ENCODE measurements around the gene B4GALT3.
"Not testable (repeated sequence)": the region's sequence is repeated elsewhere in the genome, so short reads cannot be mapped to it uniquely, and the experiment has no call there.

DNA sequence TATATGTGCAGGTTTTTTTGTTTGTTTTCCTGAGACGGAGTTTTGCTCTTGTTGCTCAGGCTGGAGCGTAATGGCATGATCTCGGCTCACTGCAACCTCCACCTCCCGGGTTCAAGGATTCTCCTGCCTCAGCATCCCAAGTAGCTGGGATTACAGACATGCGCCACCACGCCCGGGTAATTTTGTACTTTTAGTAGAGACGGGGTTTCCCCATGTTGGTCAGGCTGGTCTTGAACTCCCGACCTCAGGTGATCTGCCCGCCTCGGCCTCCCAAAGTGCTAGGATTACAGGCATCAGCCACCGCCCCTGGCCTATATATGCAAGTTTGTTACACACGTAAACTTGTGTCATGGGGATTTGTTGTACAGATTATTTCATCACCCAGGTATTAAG is 47.4 kb upstream of the B4GALT3 start:
- TF ChIP-seq, protein P1, sequence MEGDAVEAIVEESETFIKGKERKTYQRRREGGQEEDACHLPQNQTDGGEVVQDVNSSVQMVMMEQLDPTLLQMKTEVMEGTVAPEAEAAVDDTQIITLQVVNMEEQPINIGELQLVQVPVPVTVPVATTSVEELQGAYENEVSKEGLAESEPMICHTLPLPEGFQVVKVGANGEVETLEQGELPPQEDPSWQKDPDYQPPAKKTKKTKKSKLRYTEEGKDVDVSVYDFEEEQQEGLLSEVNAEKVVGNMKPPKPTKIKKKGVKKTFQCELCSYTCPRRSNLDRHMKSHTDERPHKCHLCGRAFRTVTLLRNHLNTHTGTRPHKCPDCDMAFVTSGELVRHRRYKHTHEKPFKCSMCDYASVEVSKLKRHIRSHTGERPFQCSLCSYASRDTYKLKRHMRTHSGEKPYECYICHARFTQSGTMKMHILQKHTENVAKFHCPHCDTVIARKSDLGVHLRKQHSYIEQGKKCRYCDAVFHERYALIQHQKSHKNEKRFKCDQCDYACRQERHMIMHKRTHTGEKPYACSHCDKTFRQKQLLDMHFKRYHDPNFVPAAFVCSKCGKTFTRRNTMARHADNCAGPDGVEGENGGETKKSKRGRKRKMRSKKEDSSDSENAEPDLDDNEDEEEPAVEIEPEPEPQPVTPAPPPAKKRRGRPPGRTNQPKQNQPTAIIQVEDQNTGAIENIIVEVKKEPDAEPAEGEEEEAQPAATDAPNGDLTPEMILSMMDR (IDR thresholded peaks at IDR 0.05): not testable (repeated sequence)
- TF ChIP-seq POLR2A (IDR thresholded peaks at IDR 0.05); POLR2AphosphoS5 (IDR thresholded peaks at IDR 0.05); EP300 (IDR thresholded peaks at IDR 0.05; ENCODE audit: low read depth): not testable (repeated sequence)
